GM10266 (cell line): ENCODE measurements around the gene GALNT13.

Experiments used
- DNase-seq: peaks from one replicate; pipeline ENCODE4 v3.0.0; 2012; ENCODE audit errors: extremely low spot score
- TF ChIP-seq, protein P1 (sequence below): IDR thresholded peaks from 2 replicates; pipeline ENCODE4 v1.5.1; 2012; ENCODE audit warnings: mild to moderate bottlenecking, low read depth; ENCODE audit not compliant: control insufficient read depth, insufficient read depth; ENCODE audit errors: missing control alignments

Gene GALNT13

DNA sequence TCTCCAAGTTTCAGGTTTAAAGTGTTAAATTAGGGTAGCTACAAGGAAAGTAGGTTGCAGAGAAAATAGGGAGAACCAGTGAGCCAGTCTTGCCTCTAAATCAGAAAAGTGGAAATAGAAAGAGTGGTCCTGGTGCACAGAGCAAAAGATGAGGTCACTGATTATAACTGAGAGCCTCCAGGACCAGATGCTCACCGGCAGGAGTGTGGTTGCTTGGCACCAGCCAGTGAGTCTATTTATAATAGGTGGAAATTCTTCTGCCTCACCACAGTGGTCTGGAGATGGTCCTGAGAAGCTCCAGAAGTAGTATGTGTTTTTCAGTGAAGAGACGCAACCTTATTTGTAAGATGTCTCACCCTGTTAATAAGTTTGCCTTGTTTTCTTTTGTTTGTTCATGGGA lies 452.9 kb downstream of the GALNT13 start:
- TF ChIP-seq, protein P1, sequence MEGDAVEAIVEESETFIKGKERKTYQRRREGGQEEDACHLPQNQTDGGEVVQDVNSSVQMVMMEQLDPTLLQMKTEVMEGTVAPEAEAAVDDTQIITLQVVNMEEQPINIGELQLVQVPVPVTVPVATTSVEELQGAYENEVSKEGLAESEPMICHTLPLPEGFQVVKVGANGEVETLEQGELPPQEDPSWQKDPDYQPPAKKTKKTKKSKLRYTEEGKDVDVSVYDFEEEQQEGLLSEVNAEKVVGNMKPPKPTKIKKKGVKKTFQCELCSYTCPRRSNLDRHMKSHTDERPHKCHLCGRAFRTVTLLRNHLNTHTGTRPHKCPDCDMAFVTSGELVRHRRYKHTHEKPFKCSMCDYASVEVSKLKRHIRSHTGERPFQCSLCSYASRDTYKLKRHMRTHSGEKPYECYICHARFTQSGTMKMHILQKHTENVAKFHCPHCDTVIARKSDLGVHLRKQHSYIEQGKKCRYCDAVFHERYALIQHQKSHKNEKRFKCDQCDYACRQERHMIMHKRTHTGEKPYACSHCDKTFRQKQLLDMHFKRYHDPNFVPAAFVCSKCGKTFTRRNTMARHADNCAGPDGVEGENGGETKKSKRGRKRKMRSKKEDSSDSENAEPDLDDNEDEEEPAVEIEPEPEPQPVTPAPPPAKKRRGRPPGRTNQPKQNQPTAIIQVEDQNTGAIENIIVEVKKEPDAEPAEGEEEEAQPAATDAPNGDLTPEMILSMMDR, result no peak
- DNase-seq, result no peak

GRCh38 chr2:154329510-154329909 lies 457.8 kb downstream of the GALNT13 start:
- no peak for DNase-seq
- TF ChIP-seq, protein P1, result no peak

DNA sequence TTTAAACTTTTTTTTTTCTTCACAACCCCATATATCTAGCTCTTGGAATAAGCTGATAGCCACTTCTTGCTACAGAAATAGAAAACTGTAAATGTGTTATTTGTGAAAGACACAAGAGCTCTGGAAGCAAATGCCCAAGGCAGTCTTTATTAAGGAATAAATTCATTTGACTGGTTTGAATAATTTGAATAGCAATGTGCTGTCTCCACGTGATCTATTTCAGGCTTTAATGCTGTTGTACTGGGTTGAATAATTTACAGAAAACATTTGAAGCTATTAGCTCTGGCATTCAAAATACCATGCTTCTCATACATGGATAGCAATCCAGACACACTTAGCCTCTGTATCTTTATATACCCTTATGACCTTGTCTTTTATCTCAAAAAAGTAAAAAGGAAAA lies 460.1 kb downstream of the GALNT13 start:
- no peak for DNase-seq
- TF ChIP-seq, protein P1, result no peak

DNA sequence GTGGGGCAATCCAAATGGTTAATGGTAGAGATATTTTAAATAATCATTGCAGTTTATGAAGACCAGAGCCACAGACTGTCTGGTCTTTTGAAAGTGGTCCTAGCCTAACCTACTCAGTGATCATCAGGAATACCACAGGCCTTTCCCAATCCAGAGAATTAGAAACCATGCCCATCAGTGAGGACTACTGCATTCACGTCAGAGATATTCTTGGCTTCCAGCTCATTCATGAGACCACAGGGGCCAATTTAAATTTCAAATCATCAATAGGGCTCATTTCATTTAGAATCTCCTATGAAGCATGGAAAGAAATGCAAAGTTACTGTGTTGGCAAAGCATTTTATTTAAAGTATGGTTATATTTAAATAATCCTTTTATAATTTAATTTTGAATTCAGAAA lies 464.5 kb downstream of the GALNT13 start:
- TF ChIP-seq, protein P1, result no peak

GRCh38 chr2:154338352-154338967 lies 466.7 kb downstream of the GALNT13 start:
- TF ChIP-seq, protein P1, result no peak
- DNase-seq, result no peak

More for the DNA sequence above, 464.5 kb downstream of the GALNT13 start:
- DNase-seq, result no peak

- TF ChIP-seq, protein P1, result no peak
- DNase-seq, result no peak
Measured at GRCh38 chr2:154343282-154343681, 471.6 kb downstream of the GALNT13 start.

- DNase-seq, result no peak
- TF ChIP-seq, protein P1, result no peak
Measured at GRCh38 chr2:154350911-154351310, 479.2 kb downstream of the GALNT13 start.
